H1 (cell line): ENCODE results near the gene FGF12. TPM values are rescaled to one million over a fixed set of nuclear protein-coding genes. Genes with fewer than 3 reads are reported as not detected.

Experiments used
- CTCF ChIA-PET: fragments of 300-600 bp; sonication (Branson Sonifier 250); formaldehyde crosslinking; loops from one replicate; lab custom pipeline; 2021; ENCODE audit not compliant: partially characterized antibody; lab: Charles Lee
- POLR2A ChIA-PET: fragments of 300-600 bp; sonication (Branson Sonifier 250); formaldehyde crosslinking; loops from one replicate; lab custom pipeline; 2021; ENCODE audit warnings: inconsistent platforms; ENCODE audit not compliant: partially characterized antibody; lab: Charles Lee
- DNase-seq, 2 experiments: peaks; one replicate each; pipeline versions ENCODE4 v3.0.0 to v3.0.0-alpha.2; 2010 to 2022; ENCODE audit warnings: low spot score in 2 of 2, low read depth in 1 of 2, mixed read lengths in 1 of 2
- FAIRE-seq: peaks from 2 replicates; lab custom pipeline; 2011; peaks lifted over from hg19 to GRCh38; lab: Jason Lieb, UNC
- H2AFZ ChIP-seq: 2 replicates; pipeline ENCODE4 v1.8.1; 2012; ENCODE audit warnings: low read length, inconsistent platforms
- H2AK5ac ChIP-seq: 2 replicates; pipeline ENCODE4 v1.6.1; 2013; ENCODE audit warnings: low read depth, low read length
- H2BK120ac ChIP-seq: replicated peaks from 2 replicates; pipeline ENCODE3; 2013; ENCODE audit warnings: low read depth, low read length, inconsistent platforms
- H2BK12ac ChIP-seq: 2 replicates; pipeline ENCODE4 v1.6.1; 2013; ENCODE audit warnings: low read depth, low read length
- H2BK15ac ChIP-seq: 2 replicates; pipeline ENCODE4 v1.6.1; 2013; ENCODE audit warnings: low read length
- H2BK20ac ChIP-seq: 2 replicates; pipeline ENCODE4 v1.6.1; 2013; ENCODE audit warnings: low read length
- H2BK5ac ChIP-seq: 2 replicates; pipeline ENCODE4 v1.6.1; 2013; ENCODE audit warnings: low read depth, low read length
- H3K14ac ChIP-seq: 2 replicates; pipeline ENCODE4 v1.6.1; 2013; ENCODE audit warnings: inconsistent platforms; ENCODE audit not compliant: insufficient read length
- H3K18ac ChIP-seq: 2 replicates; pipeline ENCODE4 v1.6.1; 2013; ENCODE audit warnings: low read length; ENCODE audit errors: extremely low read depth
- H3K23ac ChIP-seq: 2 replicates; pipeline ENCODE4 v1.6.1; 2013; ENCODE audit warnings: inconsistent platforms; ENCODE audit not compliant: insufficient read length
- H3K23me2 ChIP-seq: 2 replicates; pipeline ENCODE4 v1.6.1; 2013; ENCODE audit warnings: low read depth, low read length
- H3K27ac ChIP-seq: 2 replicates; pipeline ENCODE4 v1.6.1; 2011; ENCODE audit warnings: low read depth, low read length, inconsistent platforms
- H3K27me3 ChIP-seq, 4 experiments: replicated peaks in 1 of 4; 1 replicate in 1 of 4; 2 replicates in 3 of 4; pipeline versions ENCODE4 v1.6.1 to v1.8.1; 2011 to 2013; ENCODE audit warnings: low read length in 3 of 4, mild to moderate bottlenecking in 3 of 4, inconsistent platforms in 2 of 4, mixed read lengths in 2 of 4, moderate library complexity in 1 of 4; ENCODE audit not compliant: control insufficient read depth in 3 of 4, insufficient read depth in 3 of 4; ENCODE audit errors: extremely low read depth in 1 of 4
- H3K36me3 ChIP-seq, 4 experiments: 2 replicates each; pipeline versions ENCODE4 v1.6.1 to v1.8.1; 2011 to 2013; ENCODE audit warnings: mild to moderate bottlenecking in 4 of 4, low read length in 3 of 4, moderate library complexity in 2 of 4, control low read depth in 1 of 4, inconsistent platforms in 1 of 4; ENCODE audit not compliant: insufficient read depth in 4 of 4, control insufficient read depth in 2 of 4
- H3K4ac ChIP-seq: replicated peaks from 2 replicates; pipeline ENCODE3; 2013; ENCODE audit warnings: low read length, low read depth, mixed read lengths, inconsistent platforms; ENCODE audit not compliant: insufficient read length
- H3K4me1 ChIP-seq, 4 experiments: replicated peaks in 1 of 4; 1 replicate in 1 of 4; 2 replicates in 3 of 4; pipeline versions ENCODE4 v1.6.1 to v1.8.1; 2011 to 2013; ENCODE audit warnings: low read length in 3 of 4, inconsistent platforms in 2 of 4, mixed read lengths in 1 of 4; ENCODE audit not compliant: insufficient read depth in 4 of 4, control insufficient read depth in 3 of 4
- H3K4me2 ChIP-seq, 2 experiments: 2 replicates each; pipeline versions ENCODE4 v1.6.1 to v1.8.1; 2011 to 2013; ENCODE audit warnings: low read depth in 2 of 2, low read length in 2 of 2, control low read depth in 1 of 2, inconsistent platforms in 1 of 2, mild to moderate bottlenecking in 1 of 2; ENCODE audit not compliant: insufficient read depth in 1 of 2
- H3K4me3 ChIP-seq, 4 experiments: fragments of 200-600, 300-600 bp in 1 of 4; sonication (generic), shearing (Covaris generic), sonication (Bioruptor Twin) in 1 of 4; 2 replicates each; pipeline versions ENCODE4 v1.5.1 to v1.8.1; 2011 to 2016; ENCODE audit warnings: low read length in 4 of 4, low read depth in 3 of 4, control low read depth in 2 of 4, inconsistent platforms in 2 of 4, mild to moderate bottlenecking in 2 of 4, mixed read lengths in 1 of 4, moderate library complexity in 1 of 4; ENCODE audit not compliant: insufficient read depth in 2 of 4; ENCODE audit errors: extremely low read depth in 1 of 4
- H3K56ac ChIP-seq: replicated peaks from 2 replicates; pipeline ENCODE3; 2013; ENCODE audit warnings: low read depth, mild to moderate bottlenecking, mixed read lengths, low read length, inconsistent platforms; ENCODE audit not compliant: insufficient read length
- H3K79me1 ChIP-seq: 2 replicates; pipeline ENCODE4 v1.6.1; 2013; ENCODE audit warnings: low read depth, low read length, control low read depth
- H3K79me2 ChIP-seq, 2 experiments: 2 replicates each; pipeline versions ENCODE4 v1.6.1 to v1.8.1; 2012 to 2013; ENCODE audit warnings: low read length in 2 of 2, mild to moderate bottlenecking in 2 of 2, inconsistent platforms in 1 of 2; ENCODE audit not compliant: insufficient read depth in 2 of 2, control insufficient read depth in 1 of 2
- H3K9ac ChIP-seq, 4 experiments: replicated peaks in 1 of 4; 1 replicate in 1 of 4; 2 replicates in 3 of 4; pipeline versions ENCODE4 v1.6.1 to v1.8.1; 2011 to 2013; ENCODE audit warnings: low read depth in 3 of 4, low read length in 3 of 4, control low read depth in 2 of 4, mild to moderate bottlenecking in 2 of 4, moderate library complexity in 2 of 4, inconsistent platforms in 1 of 4; ENCODE audit errors: extremely low read depth in 1 of 4
- H3K9me3 ChIP-seq, 2 experiments: 2 replicates each; pipeline versions ENCODE4 v1.6.1 to v1.8.1; 2012 to 2013; ENCODE audit warnings: mild to moderate bottlenecking in 2 of 2, moderate library complexity in 2 of 2, control low read depth in 1 of 2, inconsistent platforms in 1 of 2, low read depth in 1 of 2, low read length in 1 of 2, mixed read lengths in 1 of 2; ENCODE audit not compliant: insufficient read depth in 2 of 2
- H4K20me1 ChIP-seq, 2 experiments: replicated peaks in 1 of 2; 2 replicates each; pipeline versions ENCODE3 to v1.8.1; 2011 to 2013; ENCODE audit warnings: inconsistent platforms in 2 of 2, low read length in 2 of 2, mild to moderate bottlenecking in 1 of 2; ENCODE audit not compliant: insufficient read depth in 2 of 2, control insufficient read depth in 1 of 2
- H4K5ac ChIP-seq: 2 replicates; pipeline ENCODE4 v1.6.1; 2013; ENCODE audit warnings: low read length, low read depth, mixed read lengths, inconsistent platforms; ENCODE audit not compliant: insufficient read length
- H4K8ac ChIP-seq: 2 replicates; pipeline ENCODE4 v1.8.0; 2013; ENCODE audit warnings: mild to moderate bottlenecking, moderate library complexity, low read length, inconsistent platforms; ENCODE audit not compliant: insufficient read depth; ENCODE audit errors: extremely low read depth
- H4K91ac ChIP-seq: replicated peaks from 2 replicates; pipeline ENCODE3; 2013; ENCODE audit warnings: low read length, mixed read lengths, inconsistent platforms; ENCODE audit not compliant: insufficient read length
- CEBPB ChIP-seq: IDR thresholded peaks from 2 replicates; pipeline ENCODE4 v1.6.1; 2012; ENCODE audit warnings: low read depth, low read length
- EGR1 ChIP-seq: IDR thresholded peaks from 2 replicates; pipeline ENCODE4 v1.6.1; 2011; ENCODE audit warnings: low read depth, low read length, borderline replicate concordance
- EZH2 ChIP-seq: fragments of 200-600 bp; sonication (generic); IDR thresholded peaks from 2 replicates; pipeline ENCODE4 v1.7.1; 2012; ENCODE audit warnings: low read depth, mild to moderate bottlenecking, moderate library complexity, low read length, inconsistent platforms; ENCODE audit not compliant: severe bottlenecking
- HDAC6 ChIP-seq: IDR thresholded peaks from one replicate; pipeline ENCODE4 v1.7.1; 2012; ENCODE audit warnings: low read depth, mild to moderate bottlenecking, inconsistent platforms, low read length, moderate library complexity
- JUND ChIP-seq: IDR thresholded peaks from 2 replicates; pipeline ENCODE4 v1.6.1; 2011; ENCODE audit warnings: mild to moderate bottlenecking, improper control_type of control experiment, low read length
- KDM1A ChIP-seq: fragments of 200-600, 300-600 bp; sonication (generic); IDR thresholded peaks from 2 replicates; pipeline ENCODE4 v1.7.1; 2016; ENCODE audit warnings: mild to moderate bottlenecking, low read length, borderline replicate concordance
- KDM4A ChIP-seq: IDR thresholded peaks from one replicate; pipeline ENCODE4 v1.7.1; 2012; ENCODE audit warnings: low read depth, mild to moderate bottlenecking, moderate library complexity, low read length, inconsistent platforms; ENCODE audit not compliant: severe bottlenecking
- MAFK ChIP-seq: IDR thresholded peaks from 2 replicates; pipeline ENCODE4 v1.6.1; 2012; ENCODE audit warnings: low read depth, mild to moderate bottlenecking, improper control_type of control experiment, low read length
- POLR2A ChIP-seq, 2 experiments: IDR thresholded peaks; 1 replicate in 1 of 2; 2 replicates in 1 of 2; pipeline ENCODE4 v1.6.1; 2011; ENCODE audit warnings: low read depth in 2 of 2, low read length in 2 of 2, mild to moderate bottlenecking in 2 of 2; ENCODE audit errors: control extremely low read depth in 1 of 2
- SAP30 ChIP-seq: fragments of 300-600 bp; sonication (generic); IDR thresholded peaks from 2 replicates; pipeline ENCODE4 v1.7.1; 2012; ENCODE audit warnings: low read length, moderate library complexity, mild to moderate bottlenecking, inconsistent platforms; ENCODE audit not compliant: insufficient read depth, insufficient replicate concordance
- SIRT6 ChIP-seq: IDR thresholded peaks from one replicate; pipeline ENCODE4 v1.7.1; 2012; ENCODE audit warnings: low read length, inconsistent platforms
- TAF7 ChIP-seq: optimal IDR thresholded peaks from 2 replicates; pipeline ENCODE3; 2011; ENCODE audit warnings: low read depth, mild to moderate bottlenecking, inconsistent platforms, low read length, moderate library complexity, borderline replicate concordance
- TCF12 ChIP-seq: IDR thresholded peaks from 2 replicates; pipeline ENCODE4 v1.6.1; 2011; ENCODE audit warnings: low read depth, mild to moderate bottlenecking, low read length
- WGBS, 2 experiments: shearing (Covaris generic) in 1 of 2; methylation state at CpG; one replicate each; pipeline versions ENCODE4 v1.1.6 to v1.1.7; 2013 to 2015; ENCODE audit warnings: low lambda C conversion rate in 2 of 2, mixed read lengths in 2 of 2, inconsistent platforms in 1 of 2, low coverage in 1 of 2, missing lambda C conversion rate in 1 of 2; ENCODE audit not compliant: insufficient replicate concordance in 2 of 2, insufficient coverage in 1 of 2, insufficient read length in 1 of 2; ENCODE audit errors: extremely low coverage in 1 of 2, missing lambda C conversion rate in 1 of 2; 5-methylcytosine and 5-hydroxymethylcytosine counted together
- polyA plus RNA-seq, 7 experiments: library from polyadenylated mRNA; depleted of rRNA in 3 of 7; stranded (reverse) in 5 of 7; unstranded in 2 of 7; fragments of >200 nt in 5 of 7; fragments of 200-250 nt in 2 of 7; gene quantifications; 1 replicate in 5 of 7; 2 replicates in 1 of 7; 4 replicates in 1 of 7; pipeline versions ENCODE4 v1.2.1 to v1.2.3, GENCODE V29; 2011 to 2013; ENCODE audit warnings: missing spikeins in 2 of 7, mixed read lengths in 2 of 7
- total RNA-seq: library from RNA; stranded (reverse); fragmentation: NEBNext Ultra II Directional; extraction: Animal tissue kit (Norgen Biotek cat#: 25700); gene quantifications from 2 replicates; pipeline ENCODE4 v1.2.1, GENCODE V29; 2021

The FGF12 gene
- total and polyA plus RNA-seq, 2 of the 8 experiments (the other 6 are each of a cell fraction or from before 2014, with no cell fraction given), result 4.1 to 16.6 TPM

GRCh38 chr3:192373032-192373431 is 354.3 kb downstream of the FGF12 start:
- no peak overlapping the region for H2AFZ ChIP-seq
- no peak overlapping the region for H2BK12ac ChIP-seq
- H4K20me1 ChIP-seq, result no peaks in the 10 kb centered on the region
- no peak overlapping the region for H3K23ac ChIP-seq
- peaks cover 0 to 4% (median 0%) of the 10 kb centered on the region in 4 experiments; a peak in 2 of 7 replicates for H3K4me1 ChIP-seq
- H3K27ac ChIP-seq, result no peak overlapping the region
- no peak overlapping the region for H3K4me2 ChIP-seq
- ChIA-PET POLR2A (interaction anchor here (0.6 kb wide), 1 partner anchor 10 kb away, joined by 3 read pairs; no protein-coding TSS in a partner anchor), CTCF (interaction anchor here (0.6 to 1.0 kb wide), 2 partner anchors 46 to 83 kb away, joined by 3 to 4 read pairs; no protein-coding TSS in a partner anchor)
- H3K9me3 ChIP-seq, result no peaks in the 10 kb centered on the region
- H2BK15ac ChIP-seq, result no peak overlapping the region
- DNase-seq (no peak), FAIRE-seq (no peak)
- no peak overlapping the region for H4K5ac ChIP-seq
- no peaks in the 10 kb centered on the region for H3K36me3 ChIP-seq
- no peaks in the 10 kb centered on the region for H3K79me1 ChIP-seq
- H3K56ac ChIP-seq, result no peak overlapping the region
- H3K4ac ChIP-seq, result no peak overlapping the region
- H4K91ac ChIP-seq, result no peak overlapping the region
- H3K14ac ChIP-seq, result no peak overlapping the region
- H3K27me3 ChIP-seq, result no peaks in the 10 kb centered on the region
- H2BK5ac ChIP-seq, result no peak overlapping the region
- H2BK120ac ChIP-seq, result no peak overlapping the region
- no peak overlapping the region for H2AK5ac ChIP-seq
- H3K23me2 ChIP-seq, result no peaks in the 10 kb centered on the region
- no peak overlapping the region for H3K4me3 ChIP-seq
- H4K8ac ChIP-seq, result no peak overlapping the region
- no peak overlapping the region for H3K18ac ChIP-seq
- H3K79me2 ChIP-seq, result no peaks in the 10 kb centered on the region
- peak overlapping the region in 1 of 4 experiments; percentile 34; a peak in 1 of 7 replicates for H3K9ac ChIP-seq
- WGBS, 2 experiments, result 94% methylated on average over 6 of the region's 6 CpGs; no CpG with 5 or more reads in 1 of the 2 experiments
- H2BK20ac ChIP-seq, result no peak overlapping the region
- TF ChIP-seq POLR2A (IDR thresholded peaks at IDR 0.05; ENCODE audit: control extremely low read depth in 1 of 2, low read depth in 2 of 2, low read length in 2 of 2) (no peak), TCF12 (no peak), SIRT6 (no peak), KDM4A (no peak), SAP30 (no peak), EGR1 (no peak), MAFK (no peak), TAF7 (no peak), KDM1A (no peak), HDAC6 (no peak), JUND (no peak), CEBPB (no peak), EZH2 (no peak)
